Neural cell (in vitro differentiated cells): ENCODE data around the gene ERLIN1. TPM values are rescaled to one million over a fixed set of nuclear protein-coding genes. Genes with fewer than 3 reads are reported as not detected.

Source experiments
- H2AFZ ChIP-seq: fragments of 200-600, 300-800 bp; sonication (generic), shearing (Covaris generic); 2 replicates; pipeline ENCODE4 v1.6.0; 2014; ENCODE audit warnings: low read depth, mild to moderate bottlenecking, antibody characterized with exemption, low read length, moderate library complexity
- H3F3A ChIP-seq: fragments of 200-600 bp; shearing (Covaris generic); 2 replicates; pipeline ENCODE4 v1.6.1; 2016; ENCODE audit warnings: mild to moderate bottlenecking, moderate library complexity, mixed read lengths, antibody characterized with exemption, low read length; ENCODE audit not compliant: insufficient read depth, poor library complexity, severe bottlenecking
- H3K27ac ChIP-seq: fragments of 200-600, 300-800 bp; sonication (generic), shearing (Covaris generic); 2 replicates; pipeline ENCODE4 v1.5.1; 2014; ENCODE audit warnings: mild to moderate bottlenecking, low read length, moderate library complexity
- H3K27me3 ChIP-seq: fragments of 300-800, 200-600 bp; sonication (generic), shearing (Covaris generic); 2 replicates; pipeline ENCODE4 v1.6.0; 2014; ENCODE audit warnings: mild to moderate bottlenecking, low read depth, low read length, moderate library complexity; ENCODE audit not compliant: insufficient read depth
- H3K36me3 ChIP-seq: fragments of 300-800, 200-600 bp; sonication (generic), shearing (Covaris generic); 2 replicates; pipeline ENCODE4 v1.5.1; 2014; ENCODE audit warnings: mild to moderate bottlenecking, antibody characterized with exemption, low read length, moderate library complexity; ENCODE audit not compliant: insufficient read depth
- H3K4me2 ChIP-seq: fragments of 300-800, 200-600 bp; sonication (generic), shearing (Covaris generic); 2 replicates; pipeline ENCODE4 v1.6.0; 2014; ENCODE audit warnings: mild to moderate bottlenecking, low read length
- H3K4me3 ChIP-seq: fragments of 300-800, 200-600 bp; sonication (generic), shearing (Covaris generic); 2 replicates; pipeline ENCODE4 v1.5.1; 2014; ENCODE audit warnings: mild to moderate bottlenecking, low read length, moderate library complexity
- H3K79me2 ChIP-seq: fragments of 200-600 bp; shearing (Covaris generic); replicated peaks from 2 replicates; pipeline ENCODE4 v1.6.0; 2014; ENCODE audit warnings: mild to moderate bottlenecking, low read length, moderate library complexity; ENCODE audit not compliant: insufficient read depth
- H3K9ac ChIP-seq: fragments of 300-800, 200-600 bp; sonication (generic), shearing (Covaris generic); 2 replicates; pipeline ENCODE4 v1.6.1; 2016; ENCODE audit warnings: mild to moderate bottlenecking, low read length, mixed read lengths
- H3K9me2 ChIP-seq: fragments of 200-600 bp; shearing (Covaris generic); 2 replicates; pipeline ENCODE4 v1.6.1; 2016; ENCODE audit warnings: mild to moderate bottlenecking, low read length, mixed read lengths; ENCODE audit not compliant: insufficient read depth
- H3K9me3 ChIP-seq: fragments of 200-600, 300-800 bp; sonication (generic), shearing (Covaris generic); 2 replicates; pipeline ENCODE4 v1.6.1; 2016; ENCODE audit warnings: mild to moderate bottlenecking, mixed run types, low read length, moderate library complexity, mixed read lengths
- H4K20me1 ChIP-seq: fragments of 200-600 bp; shearing (Covaris generic); 2 replicates; pipeline ENCODE4 v1.6.1; 2016; ENCODE audit warnings: mild to moderate bottlenecking, mixed run types; ENCODE audit not compliant: insufficient read depth
- EP300 ChIP-seq: fragments of 450-650 bp; conservative IDR thresholded peaks from 2 replicates; pipeline ENCODE4 v1.6.1; 2014; ENCODE audit warnings: antibody characterized with exemption, mild to moderate bottlenecking, moderate library complexity; ENCODE audit not compliant: poor library complexity, severe bottlenecking
- EZH2 ChIP-seq: fragments of 200-600, 300-800 bp; shearing (Covaris generic), sonication (generic); IDR thresholded peaks from 2 replicates; pipeline ENCODE4 v1.6.1; 2014; ENCODE audit warnings: antibody characterized with exemption, low read length, borderline replicate concordance, mild to moderate bottlenecking; ENCODE audit not compliant: insufficient read depth, poor library complexity, severe bottlenecking
- MXI1 ChIP-seq: fragments of 450-650 bp; conservative IDR thresholded peaks from 2 replicates; pipeline ENCODE4 v1.6.1; 2014; ENCODE audit warnings: antibody characterized with exemption, mild to moderate bottlenecking; ENCODE audit not compliant: poor library complexity, severe bottlenecking
- POLR2AphosphoS5 ChIP-seq: IDR thresholded peaks from 2 replicates; pipeline ENCODE4 v1.6.1; 2012
- RAD21 ChIP-seq: fragments of 450-650 bp; conservative IDR thresholded peaks from 2 replicates; pipeline ENCODE4 v1.6.1; 2014; ENCODE audit warnings: antibody characterized with exemption, mild to moderate bottlenecking, moderate library complexity
- SMC3 ChIP-seq: fragments of 450-650 bp; conservative IDR thresholded peaks from 2 replicates; pipeline ENCODE4 v1.6.1; 2014; ENCODE audit warnings: antibody characterized with exemption, mild to moderate bottlenecking, moderate library complexity; ENCODE audit not compliant: poor library complexity
- TAF1 ChIP-seq: IDR thresholded peaks from 2 replicates; pipeline ENCODE4 v1.6.1; 2012; ENCODE audit warnings: low read depth
- polyA plus RNA-seq: library from polyadenylated mRNA; depleted of rRNA; stranded (reverse); fragments of >200 nt; gene quantifications from 2 replicates; pipeline ENCODE4 v1.2.3, GENCODE V29; 2014
- TF ChIP-seq, protein P1 (sequence below): fragments of 450-650 bp; IDR thresholded peaks from 2 replicates; pipeline ENCODE4 v1.5.1; 2014; ENCODE audit warnings: antibody characterized with exemption, mild to moderate bottlenecking, moderate library complexity; ENCODE audit not compliant: poor library complexity, severe bottlenecking
- TF ChIP-seq, protein P2 (sequence below): IDR thresholded peaks from 2 replicates; pipeline ENCODE4 v1.6.1; 2012; ENCODE audit warnings: borderline replicate concordance

The ERLIN1 gene
- polyA plus RNA-seq, 1 donor from 2014 or later: 6.5 TPM

DNA sequence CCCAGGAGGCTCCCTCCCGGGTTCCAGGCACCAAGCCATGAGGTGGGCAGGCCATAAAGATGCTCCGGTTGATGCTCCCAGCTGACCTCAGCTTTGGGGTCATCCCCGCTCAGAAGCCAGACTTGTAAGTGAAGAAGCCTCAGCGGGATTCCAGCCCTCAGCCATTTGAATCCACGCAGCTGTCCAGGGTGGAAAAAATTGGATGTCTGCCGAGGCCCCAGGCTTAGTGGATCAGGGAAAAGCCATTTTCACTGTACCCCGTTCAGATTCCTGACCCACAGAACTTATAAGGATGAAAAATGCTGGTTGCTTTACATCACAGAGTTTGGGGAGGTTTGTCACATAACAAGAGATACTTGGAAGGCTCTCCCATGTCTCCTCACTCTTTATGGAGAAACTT is 55.0 kb downstream of the ERLIN1 start:
- no peaks in the 10 kb centered on the region for H3K79me2 ChIP-seq
- no peaks in the 10 kb centered on the region for H3K9me2 ChIP-seq
- no peaks in the 10 kb centered on the region for H3K36me3 ChIP-seq
- H2AFZ ChIP-seq: no peak overlapping the region
- H3F3A ChIP-seq: no peaks in the 10 kb centered on the region
- no peak overlapping the region for H3K4me3 ChIP-seq
- no peak overlapping the region for H3K4me2 ChIP-seq
- TF ChIP-seq EZH2 (no peak), EP300 (no peak), TAF1 (no peak), RAD21 (no peak), POLR2AphosphoS5 (no peak), SMC3 (no peak), MXI1 (no peak)
- TF ChIP-seq, protein P1, sequence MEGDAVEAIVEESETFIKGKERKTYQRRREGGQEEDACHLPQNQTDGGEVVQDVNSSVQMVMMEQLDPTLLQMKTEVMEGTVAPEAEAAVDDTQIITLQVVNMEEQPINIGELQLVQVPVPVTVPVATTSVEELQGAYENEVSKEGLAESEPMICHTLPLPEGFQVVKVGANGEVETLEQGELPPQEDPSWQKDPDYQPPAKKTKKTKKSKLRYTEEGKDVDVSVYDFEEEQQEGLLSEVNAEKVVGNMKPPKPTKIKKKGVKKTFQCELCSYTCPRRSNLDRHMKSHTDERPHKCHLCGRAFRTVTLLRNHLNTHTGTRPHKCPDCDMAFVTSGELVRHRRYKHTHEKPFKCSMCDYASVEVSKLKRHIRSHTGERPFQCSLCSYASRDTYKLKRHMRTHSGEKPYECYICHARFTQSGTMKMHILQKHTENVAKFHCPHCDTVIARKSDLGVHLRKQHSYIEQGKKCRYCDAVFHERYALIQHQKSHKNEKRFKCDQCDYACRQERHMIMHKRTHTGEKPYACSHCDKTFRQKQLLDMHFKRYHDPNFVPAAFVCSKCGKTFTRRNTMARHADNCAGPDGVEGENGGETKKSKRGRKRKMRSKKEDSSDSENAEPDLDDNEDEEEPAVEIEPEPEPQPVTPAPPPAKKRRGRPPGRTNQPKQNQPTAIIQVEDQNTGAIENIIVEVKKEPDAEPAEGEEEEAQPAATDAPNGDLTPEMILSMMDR: no peak
- TF ChIP-seq, protein P2, sequence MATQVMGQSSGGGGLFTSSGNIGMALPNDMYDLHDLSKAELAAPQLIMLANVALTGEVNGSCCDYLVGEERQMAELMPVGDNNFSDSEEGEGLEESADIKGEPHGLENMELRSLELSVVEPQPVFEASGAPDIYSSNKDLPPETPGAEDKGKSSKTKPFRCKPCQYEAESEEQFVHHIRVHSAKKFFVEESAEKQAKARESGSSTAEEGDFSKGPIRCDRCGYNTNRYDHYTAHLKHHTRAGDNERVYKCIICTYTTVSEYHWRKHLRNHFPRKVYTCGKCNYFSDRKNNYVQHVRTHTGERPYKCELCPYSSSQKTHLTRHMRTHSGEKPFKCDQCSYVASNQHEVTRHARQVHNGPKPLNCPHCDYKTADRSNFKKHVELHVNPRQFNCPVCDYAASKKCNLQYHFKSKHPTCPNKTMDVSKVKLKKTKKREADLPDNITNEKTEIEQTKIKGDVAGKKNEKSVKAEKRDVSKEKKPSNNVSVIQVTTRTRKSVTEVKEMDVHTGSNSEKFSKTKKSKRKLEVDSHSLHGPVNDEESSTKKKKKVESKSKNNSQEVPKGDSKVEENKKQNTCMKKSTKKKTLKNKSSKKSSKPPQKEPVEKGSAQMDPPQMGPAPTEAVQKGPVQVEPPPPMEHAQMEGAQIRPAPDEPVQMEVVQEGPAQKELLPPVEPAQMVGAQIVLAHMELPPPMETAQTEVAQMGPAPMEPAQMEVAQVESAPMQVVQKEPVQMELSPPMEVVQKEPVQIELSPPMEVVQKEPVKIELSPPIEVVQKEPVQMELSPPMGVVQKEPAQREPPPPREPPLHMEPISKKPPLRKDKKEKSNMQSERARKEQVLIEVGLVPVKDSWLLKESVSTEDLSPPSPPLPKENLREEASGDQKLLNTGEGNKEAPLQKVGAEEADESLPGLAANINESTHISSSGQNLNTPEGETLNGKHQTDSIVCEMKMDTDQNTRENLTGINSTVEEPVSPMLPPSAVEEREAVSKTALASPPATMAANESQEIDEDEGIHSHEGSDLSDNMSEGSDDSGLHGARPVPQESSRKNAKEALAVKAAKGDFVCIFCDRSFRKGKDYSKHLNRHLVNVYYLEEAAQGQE: no peak
- H3K9ac ChIP-seq: no peak overlapping the region
- no peaks in the 10 kb centered on the region for H3K9me3 ChIP-seq
- no peaks in the 10 kb centered on the region for H4K20me1 ChIP-seq
- no peak overlapping the region for H3K27ac ChIP-seq
- H3K27me3 ChIP-seq: no peaks in the 10 kb centered on the region

DNA sequence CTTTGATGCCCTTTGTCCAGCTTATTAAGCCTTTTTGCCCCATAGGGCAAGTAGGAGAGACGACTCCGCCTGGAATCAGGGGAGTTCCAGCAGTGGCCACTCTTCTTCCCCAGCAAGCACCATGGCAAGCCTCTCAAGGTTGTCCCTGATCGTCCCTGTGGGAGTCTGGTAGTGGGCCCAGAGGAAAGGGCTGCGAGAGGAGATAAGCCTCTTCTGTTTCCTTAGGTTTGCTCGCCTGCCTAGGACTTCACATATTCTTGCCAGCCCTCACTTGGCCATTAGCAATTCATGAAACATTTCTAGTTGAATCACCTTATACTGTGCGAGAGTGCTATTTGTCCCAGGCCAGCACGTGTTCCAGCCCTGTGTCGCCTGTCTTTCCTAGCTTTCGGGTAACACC is 56.4 kb downstream of the ERLIN1 start:
- Histone ChIP-seq H4K20me1 (no peaks in the 10 kb centered on the region), H3K9ac (no peak overlapping the region), H3K9me2 (no peaks in the 10 kb centered on the region), H3K79me2 (no peaks in the 10 kb centered on the region), H3K36me3 (no peaks in the 10 kb centered on the region), H3K27me3 (no peaks in the 10 kb centered on the region), H3K27ac (no peak overlapping the region), H3K4me2 (no peak overlapping the region), H3K4me3 (no peak overlapping the region), H3F3A (no peaks in the 10 kb centered on the region), H3K9me3 (no peaks in the 10 kb centered on the region), H2AFZ (no peak overlapping the region)
- TF ChIP-seq, protein P2: no peak
- TF ChIP-seq, protein P1: no peak
- no peak for TF ChIP-seq POLR2AphosphoS5
- no peak for TF ChIP-seq EZH2
- no peak for TF ChIP-seq TAF1
- no peak for TF ChIP-seq MXI1
- no peak for TF ChIP-seq RAD21
- no peak for TF ChIP-seq SMC3
- no peak for TF ChIP-seq EP300
